ENCODE results near the gene PNPLA8. TPM values are rescaled to one million over a fixed set of nuclear protein-coding genes. Genes with fewer than 3 reads are reported as not detected.
A peak's percentile ranks its signal among the peaks of the same experiment; 100 is the strongest.

PNPLA8 gene
- 10 to 100 TPM; 26.1 to 50.9 (median 32.8) TPM for total RNA-seq
- polyA plus RNA-seq = 10 to 100 TPM; 12.5 to 61.5 TPM
- long read RNA-seq, donor 1, transcript PNPLA8-201 (11 exons, 3,490 nt) = minor isoform, 9 of 52 reads
- long read RNA-seq, donor 1, transcript PNPLA8-206 (10 exons, 3,462 nt) = major isoform, 31 of 52 reads
- long read RNA-seq, donor 1, partial matches to known transcripts = 3 of 52 reads
- long read RNA-seq, donor 1, other reads (novel, unspliced or antisense) = 8 of 52 reads
- long read RNA-seq, donor 2, transcript PNPLA8-201 (11 exons, 3,490 nt) = minor isoform, 55 of 244 reads
- long read RNA-seq, donor 2, transcript PNPLA8-206 (10 exons, 3,462 nt) = major isoform, 123 of 244 reads
- long read RNA-seq, donor 2, transcript PNPLA8-208 (10 exons, 3,366 nt) = minor isoform, 11 of 244 reads
- long read RNA-seq, donor 2, partial matches to known transcripts = 22 of 244 reads
- long read RNA-seq, donor 2, other reads (novel, unspliced or antisense) = 33 of 244 reads
- long read RNA-seq, donor 3, transcript PNPLA8-201 (11 exons, 3,490 nt) = minor isoform, 14 of 79 reads
- long read RNA-seq, donor 3, transcript PNPLA8-206 (10 exons, 3,462 nt) = major isoform, 37 of 79 reads
- long read RNA-seq, donor 3, transcript PNPLA8-208 (10 exons, 3,366 nt) = minor isoform, 6 of 79 reads
- long read RNA-seq, donor 3, partial matches to known transcripts = 7 of 79 reads
- long read RNA-seq, donor 3, other reads (novel, unspliced or antisense) = 15 of 79 reads

- intact Hi-C loops (cut with DNase I) = loop anchor here in 8 of 10 donors (1.0 to 5.0 kb wide), 4 partner anchors 41 to 634 kb away; partner anchors contain the start of genes DNAJB9 (in 8 of the 8), THAP5 (in 8 of the 8) and DLD (in 1 of the 8)
- Histone ChIP-seq H3K27ac (peak within 1 kb of the TSS; percentile 83 to 99 (median 96)), H3K27me3 (no peaks in the 10 kb centered on the region), H3K9me3 (no peaks in the 10 kb centered on the region), H3K4me3 (peak within 1 kb of the TSS; percentile 39 to 89 (median 72)), H3K4me1 (peaks cover 0 to 38% (median 26%) of the 10 kb centered on the region in 12 donors), H3K36me3 (peaks cover 0 to under 1% (median 0%) of the 10 kb centered on the region in 9 donors)
- DNase-seq = peak; percentile 100
- 0 to 1% (median 0%) methylated on average over 33 to 64 of the region's 64 CpGs for WGBS, 4 donors
- ATAC-seq = peak; percentile 94 to 97 (median 96)
- TF ChIP-seq CTCF (IDR thresholded peaks at IDR 0.05) (peak in 1 of 12 donors; percentile 15), POLR2A (IDR thresholded peaks at IDR 0.05) (peak; percentile 51 to 78)
Measured at GRCh38 chr7:108525985-108526767, at the start of gene PNPLA8. PNPLA8 (minus strand) TSS chr7:108526135; CDS start chr7:108515491, 10,644 bp downstream.

- Histone ChIP-seq H3K36me3 (peaks cover 0 to 49% (median 27%) of the 10 kb centered on the region in 9 donors), H3K4me3 (no peak overlapping the region), H3K4me1 (peaks cover 0 to 33% (median 14%) of the 10 kb centered on the region in 12 donors), H3K27me3 (no peaks in the 10 kb centered on the region), H3K27ac (no peak overlapping the region), H3K9me3 (peaks cover 0 to 12% (median 4%) of the 10 kb centered on the region in 12 donors)
- TF ChIP-seq CTCF (IDR thresholded peaks at IDR 0.05) (no peak), POLR2A (IDR thresholded peaks at IDR 0.05) (no peak)
- intact Hi-C loops (cut with DNase I) = no loop called here
- 56 to 100% (median 93%) methylated on average over 2 of the region's 2 CpGs for WGBS, 4 donors
- ATAC-seq (no peak), DNase-seq (no peak)
Measured at GRCh38 chr7:108575156-108575555, 49.2 kb upstream of the PNPLA8 start.

GRCh38 chr7:108572480-108572879 is 46.5 kb upstream of the PNPLA8 start:
- ATAC-seq (no peak), DNase-seq (no peak)
- TF ChIP-seq CTCF (IDR thresholded peaks at IDR 0.05) (no peak), POLR2A (IDR thresholded peaks at IDR 0.05) (no peak)
- Histone ChIP-seq H3K9me3 (no peaks in the 10 kb centered on the region), H3K4me3 (no peak overlapping the region), H3K4me1 (peaks cover 4 to 45% (median 27%) of the 10 kb centered on the region in 12 donors), H3K36me3 (peaks cover 0 to 42% (median 27%) of the 10 kb centered on the region in 9 donors), H3K27ac (no peak overlapping the region), H3K27me3 (no peaks in the 10 kb centered on the region)
- intact Hi-C loops (cut with DNase I) = no loop called here
- 93 to 97% (median 95%) methylated on average over 2 of the region's 2 CpGs for WGBS, 4 donors

Data from heart left ventricle (tissue), 16 donors.